Thyroid gland (tissue), 4 donors: ENCODE results near the gene SLC5A8.

Experiments used
- CTCF ChIP-seq, 6 experiments: fragments of 200-600 bp in 3 of 6; fragments of 450-650 bp in 3 of 6; sonication (generic) in 3 of 6; IDR thresholded peaks; one replicate each; pipeline ENCODE4 v1.5.1; 2016 to 2019; ENCODE audit warnings: antibody characterized with exemption in 6 of 6, mild to moderate bottlenecking in 2 of 6, inconsistent platforms in 1 of 6, moderate library complexity in 1 of 6
- POLR2A ChIP-seq, 2 donors: fragments of 450-650 bp; IDR thresholded peaks; one replicate each; pipeline ENCODE4 v1.6.1; 2017; ENCODE audit warnings: antibody characterized with exemption in 2 of 2, mild to moderate bottlenecking in 2 of 2, moderate library complexity in 1 of 2

DNA sequence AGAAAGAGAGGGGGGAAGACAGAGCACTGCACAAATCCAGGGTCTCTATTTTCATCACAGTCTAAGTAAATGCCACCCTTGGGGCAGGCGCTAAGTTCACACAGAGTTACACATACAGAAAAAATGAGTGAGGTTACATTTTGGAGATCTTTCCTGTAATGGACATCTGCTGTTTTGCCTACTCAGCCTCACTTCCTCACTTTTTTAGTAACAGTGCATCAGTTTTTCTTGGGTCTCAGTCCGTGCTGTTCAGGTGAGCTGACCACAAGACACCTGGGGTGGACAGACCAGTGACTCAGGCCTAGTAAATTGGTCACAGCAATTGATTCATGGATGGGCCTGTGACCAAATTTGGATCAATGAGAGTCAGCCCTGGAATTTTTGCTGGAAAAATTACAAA lies 33.6 kb upstream of the SLC5A8 start:
- no peak for TF ChIP-seq POLR2A (IDR thresholded peaks at IDR 0.05)
- TF ChIP-seq CTCF (IDR thresholded peaks at IDR 0.05): no peak
